Vagina (tissue), 2 donors: ENCODE data around the gene EVI2A.

Experiments used
- CTCF ChIP-seq, 3 experiments: fragments of 450-650 bp in 2 of 3; fragments of 200-600 bp in 1 of 3; sonication (generic) in 1 of 3; IDR thresholded peaks; one replicate each; pipeline ENCODE4 v1.5.1; 2017 to 2019; ENCODE audit warnings: antibody characterized with exemption in 3 of 3, mild to moderate bottlenecking in 2 of 3, moderate library complexity in 2 of 3
- POLR2A ChIP-seq, 2 donors: fragments of 450-650 bp; IDR thresholded peaks; one replicate each; pipeline ENCODE4 v1.6.1; 2017; ENCODE audit warnings: antibody characterized with exemption in 2 of 2, mild to moderate bottlenecking in 2 of 2, moderate library complexity in 2 of 2

- no peak for TF ChIP-seq CTCF (IDR thresholded peaks at IDR 0.05)
- TF ChIP-seq POLR2A (IDR thresholded peaks at IDR 0.05) = no peak
These were observed 12.8 kb downstream of the EVI2A start for GRCh38 chr17:31308372-31309334.
